ENCODE data around the gene SCFD2. TPM values are rescaled to one million over a fixed set of nuclear protein-coding genes. Genes with fewer than 3 reads are reported as not detected.

The SCFD2 gene
- total and polyA plus RNA-seq, 12 donors = 2.9 to 15.0 (median 9.7) TPM

DNA sequence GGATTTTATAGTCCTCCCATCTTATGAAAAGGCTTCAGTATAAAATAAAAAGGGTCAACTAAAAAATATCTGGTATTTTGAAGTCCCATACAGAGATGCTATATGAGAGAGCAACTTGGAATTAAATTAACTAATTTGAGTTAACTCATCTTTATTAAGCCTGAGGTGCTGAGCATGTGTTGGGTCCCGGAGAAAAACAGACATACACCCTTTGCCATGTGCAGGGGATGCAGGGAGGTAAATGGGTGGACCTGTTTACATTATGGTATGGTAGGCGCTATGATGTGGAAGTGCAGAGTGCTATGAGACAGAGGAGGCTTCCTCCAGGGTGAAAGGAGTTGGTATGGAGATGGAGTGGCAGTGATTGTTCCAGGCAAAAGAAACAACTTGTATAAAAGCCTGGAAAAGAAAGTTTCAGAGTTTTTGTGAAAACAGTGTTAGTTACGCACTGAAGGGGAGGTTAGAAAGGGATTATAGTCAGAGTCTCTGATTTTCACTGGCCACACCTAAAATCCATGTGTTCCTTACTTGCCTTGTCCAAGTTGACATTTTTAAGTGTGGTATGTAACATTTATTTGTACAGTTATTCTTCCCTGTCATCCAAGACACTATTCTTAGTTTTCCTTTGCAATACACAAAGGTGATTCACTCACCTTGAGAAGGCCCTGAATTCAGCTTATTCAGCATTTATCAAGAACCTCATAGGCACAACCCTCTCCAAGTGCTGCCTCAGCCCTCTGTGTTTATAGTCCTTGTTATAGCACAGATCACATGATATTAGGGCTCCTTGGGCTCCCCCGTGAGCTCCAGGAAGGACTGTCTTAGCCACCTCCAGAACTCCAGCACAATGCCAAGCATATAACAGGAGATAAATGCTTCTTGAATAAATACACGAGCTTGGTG lies 351.7 kb downstream of the SCFD2 start:
- DNase-seq (no peak), ATAC-seq (no peak)
- H3K36me3 ChIP-seq = no peaks in the 10 kb centered on the region
- no peak overlapping the region for H3K4me3 ChIP-seq
- no peaks in the 10 kb centered on the region for H3K9me3 ChIP-seq
- TF ChIP-seq, protein P1, sequence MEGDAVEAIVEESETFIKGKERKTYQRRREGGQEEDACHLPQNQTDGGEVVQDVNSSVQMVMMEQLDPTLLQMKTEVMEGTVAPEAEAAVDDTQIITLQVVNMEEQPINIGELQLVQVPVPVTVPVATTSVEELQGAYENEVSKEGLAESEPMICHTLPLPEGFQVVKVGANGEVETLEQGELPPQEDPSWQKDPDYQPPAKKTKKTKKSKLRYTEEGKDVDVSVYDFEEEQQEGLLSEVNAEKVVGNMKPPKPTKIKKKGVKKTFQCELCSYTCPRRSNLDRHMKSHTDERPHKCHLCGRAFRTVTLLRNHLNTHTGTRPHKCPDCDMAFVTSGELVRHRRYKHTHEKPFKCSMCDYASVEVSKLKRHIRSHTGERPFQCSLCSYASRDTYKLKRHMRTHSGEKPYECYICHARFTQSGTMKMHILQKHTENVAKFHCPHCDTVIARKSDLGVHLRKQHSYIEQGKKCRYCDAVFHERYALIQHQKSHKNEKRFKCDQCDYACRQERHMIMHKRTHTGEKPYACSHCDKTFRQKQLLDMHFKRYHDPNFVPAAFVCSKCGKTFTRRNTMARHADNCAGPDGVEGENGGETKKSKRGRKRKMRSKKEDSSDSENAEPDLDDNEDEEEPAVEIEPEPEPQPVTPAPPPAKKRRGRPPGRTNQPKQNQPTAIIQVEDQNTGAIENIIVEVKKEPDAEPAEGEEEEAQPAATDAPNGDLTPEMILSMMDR (IDR thresholded peaks at IDR 0.05) = no peak
- no peaks in the 10 kb centered on the region for H3K27me3 ChIP-seq
- intact Hi-C loops (cut with DNase I) = loop anchor here in 8 of 10 donors (5.0 to 10.0 kb wide), 7 partner anchors 181 to 1218 kb away; partner anchors contain the start of genes PDGFRA (in 3 of the 8), SCFD2 (in 2 of the 8) and FIP1L1 (in 1 of the 8)
- peaks cover 0 to 63% (median 48%) of the 10 kb centered on the region in 9 donors for H3K4me1 ChIP-seq
- H3K27ac ChIP-seq = peak overlapping the region in 1 of 10 donors; percentile 63
- WGBS, 2 donors = 82 to 90% methylated on average over 5 of the region's 5 CpGs

DNA sequence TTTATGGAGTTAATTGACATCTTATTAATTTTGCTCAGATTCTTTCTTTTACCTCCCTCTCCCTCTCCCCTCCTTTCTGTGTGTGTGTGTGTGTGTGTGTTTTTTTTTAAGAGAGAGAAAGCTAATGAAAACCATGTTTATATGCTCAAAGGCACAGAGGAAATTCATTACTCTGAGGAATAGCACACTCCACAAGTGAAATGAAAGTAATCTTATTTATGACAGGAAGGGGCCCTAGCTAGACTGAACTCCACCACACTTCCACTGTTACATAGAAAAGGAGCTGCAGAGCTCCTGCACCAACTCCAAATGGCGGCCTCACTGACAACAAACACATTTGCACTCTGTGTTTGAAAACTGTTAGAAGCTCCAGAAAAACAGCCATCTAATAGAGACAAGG lies 353.1 kb downstream of the SCFD2 start:
- H3K36me3 ChIP-seq = no peaks in the 10 kb centered on the region
- intact Hi-C loops (cut with DNase I) = loop anchor here in 8 of 10 donors (5.0 to 10.0 kb wide), 7 partner anchors 182 to 1220 kb away; partner anchors contain the start of genes PDGFRA (in 3 of the 8), SCFD2 (in 2 of the 8) and FIP1L1 (in 1 of the 8)
- no peak overlapping the region for H3K4me3 ChIP-seq
- 34 to 61% methylated on average over 1 of the region's 1 CpG for WGBS, 2 donors
- H3K27ac ChIP-seq = peak overlapping the region in 9 of 10 donors; percentile 2 to 63 (median 41)
- no peaks in the 10 kb centered on the region for H3K9me3 ChIP-seq
- ATAC-seq = peak in 6 of 8 donors; percentile 36 to 73 (median 60)
- H3K4me1 ChIP-seq = peaks cover 0 to 56% (median 40%) of the 10 kb centered on the region in 9 donors
- no peak for DNase-seq
- H3K27me3 ChIP-seq = no peaks in the 10 kb centered on the region
- TF ChIP-seq, protein P1 (IDR thresholded peaks at IDR 0.05) = no peak

DNA sequence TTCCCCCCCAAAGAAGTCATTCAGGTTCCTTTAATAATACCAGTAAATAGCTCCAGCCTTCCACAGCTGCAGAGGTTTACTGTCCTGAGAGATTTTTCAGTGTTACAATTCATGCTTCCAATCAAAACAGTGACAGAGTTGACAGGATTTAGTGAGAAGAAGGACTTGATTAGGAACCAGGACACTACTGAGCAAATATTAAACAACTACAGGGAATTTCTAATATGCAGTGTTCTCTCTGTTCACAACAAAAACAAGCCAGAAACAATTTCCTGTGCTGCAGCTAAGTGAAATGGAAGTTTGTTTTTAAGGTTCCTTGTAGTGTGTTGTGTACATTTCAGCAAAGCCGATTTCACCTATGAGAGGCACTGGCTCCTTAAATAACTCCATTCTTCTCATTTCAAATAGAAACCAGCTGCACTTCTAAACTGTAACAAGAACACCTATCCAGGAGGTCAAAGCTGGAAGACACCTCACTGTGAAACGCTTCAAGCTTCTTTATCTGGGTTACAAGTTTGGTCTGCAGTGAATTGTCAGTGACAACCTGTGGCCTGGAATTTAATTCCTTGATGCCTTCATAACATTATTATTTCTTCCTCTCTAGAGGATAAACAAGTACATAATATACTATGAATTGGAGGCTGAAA lies 354.5 kb downstream of the SCFD2 start:
- Histone ChIP-seq H3K9me3 (no peaks in the 10 kb centered on the region), H3K4me1 (peaks cover 0 to 56% (median 44%) of the 10 kb centered on the region in 9 donors), H3K27me3 (no peaks in the 10 kb centered on the region), H3K4me3 (no peak overlapping the region), H3K27ac (peak overlapping the region in 7 of 10 donors; percentile 1 to 57 (median 49)), H3K36me3 (no peaks in the 10 kb centered on the region)
- ATAC-seq (peak in 4 of 8 donors; percentile 5 to 67 (median 40)), DNase-seq (no peak)
- WGBS, 2 donors = 15 to 34% methylated on average over 2 of the region's 2 CpGs
- intact Hi-C loops (cut with DNase I) = loop anchor here in 8 of 10 donors (5.0 to 10.0 kb wide), 7 partner anchors 183 to 1221 kb away; partner anchors contain the start of genes PDGFRA (in 3 of the 8), SCFD2 (in 2 of the 8) and FIP1L1 (in 1 of the 8)
- TF ChIP-seq, protein P1 (IDR thresholded peaks at IDR 0.05) = no peak

DNA sequence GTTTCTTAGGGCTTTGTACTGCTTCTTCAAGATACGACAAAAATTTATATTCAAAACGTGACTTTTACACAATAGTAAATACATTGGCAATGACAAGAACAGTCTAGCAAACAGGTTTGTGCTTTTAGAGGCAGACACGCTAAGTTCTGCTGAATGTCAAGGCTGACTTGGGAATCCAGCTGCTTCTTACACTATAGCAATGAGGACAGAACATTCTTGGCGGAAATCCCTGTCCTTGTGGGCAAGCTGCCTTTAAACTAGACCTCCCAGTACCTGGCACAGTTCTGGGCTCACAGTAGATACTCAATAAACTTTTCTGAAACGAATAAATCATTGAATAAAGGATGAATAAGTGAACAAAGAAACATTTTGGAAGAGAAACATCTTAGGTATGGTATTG lies 355.5 kb downstream of the SCFD2 start:
- Histone ChIP-seq H3K9me3 (no peaks in the 10 kb centered on the region), H3K4me1 (peaks cover 0 to 56% (median 44%) of the 10 kb centered on the region in 9 donors), H3K27ac (peak overlapping the region in 4 of 10 donors; percentile 1 to 67 (median 46)), H3K4me3 (no peak overlapping the region), H3K36me3 (no peaks in the 10 kb centered on the region), H3K27me3 (no peaks in the 10 kb centered on the region)
- intact Hi-C loops (cut with DNase I) = loop anchor here in 8 of 10 donors (5.0 to 10.0 kb wide), 7 partner anchors 184 to 1222 kb away; partner anchors contain the start of genes PDGFRA (in 3 of the 8), SCFD2 (in 2 of the 8) and FIP1L1 (in 1 of the 8)
- TF ChIP-seq, protein P1 (IDR thresholded peaks at IDR 0.05) = no peak
- peak in 6 of 8 donors; percentile 36 to 85 (median 48) for ATAC-seq
- no peak for DNase-seq
- WGBS, 2 donors = 66 to 80% methylated on average over 5 of the region's 5 CpGs

Measured in heart right ventricle (tissue), 16 donors.